Measurements from ENCODE around the gene IL17B.
A peak's percentile ranks its signal among the peaks of the same experiment; 100 is the strongest.

IL17B gene

GRCh38 chr5:149414405-149415065 is 35.4 kb upstream of the IL17B start:
- DNase-seq, result no peak

DNA sequence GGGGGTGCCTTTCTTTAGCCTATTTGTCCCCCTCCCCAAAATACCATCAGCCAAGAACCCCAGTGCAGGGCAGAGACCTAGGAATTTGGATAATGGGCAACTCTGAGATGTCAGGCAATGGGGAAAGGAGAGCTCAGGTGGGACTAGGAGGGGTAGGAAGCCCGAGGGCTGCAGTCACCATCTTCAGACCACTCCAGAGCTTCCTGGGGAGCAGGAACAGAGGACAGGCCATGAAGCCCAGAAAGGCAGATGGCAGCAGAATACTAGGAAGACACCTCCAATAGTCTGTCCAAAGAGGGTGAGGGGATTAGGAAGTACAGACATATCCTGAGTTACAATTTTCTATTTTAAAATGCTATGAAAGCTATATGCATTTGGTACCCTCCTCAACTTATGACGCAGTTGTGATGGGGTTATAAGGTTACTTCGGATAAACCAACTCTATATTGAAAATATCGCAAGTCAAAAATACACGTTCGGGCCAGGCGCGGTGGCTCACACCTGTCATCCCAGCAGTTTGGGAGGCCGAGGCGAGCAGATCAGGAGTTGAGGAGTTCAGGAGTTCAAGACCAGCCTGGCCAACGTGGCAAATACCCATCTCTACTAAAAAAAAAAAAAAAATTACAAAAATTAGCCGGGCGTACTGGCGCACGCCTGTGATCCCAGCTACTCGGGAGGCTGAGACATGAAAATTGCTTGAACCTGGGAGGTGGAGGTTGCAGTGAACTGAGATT is 34.6 kb upstream of the IL17B start:
- DNase-seq, result no peak

DNA sequence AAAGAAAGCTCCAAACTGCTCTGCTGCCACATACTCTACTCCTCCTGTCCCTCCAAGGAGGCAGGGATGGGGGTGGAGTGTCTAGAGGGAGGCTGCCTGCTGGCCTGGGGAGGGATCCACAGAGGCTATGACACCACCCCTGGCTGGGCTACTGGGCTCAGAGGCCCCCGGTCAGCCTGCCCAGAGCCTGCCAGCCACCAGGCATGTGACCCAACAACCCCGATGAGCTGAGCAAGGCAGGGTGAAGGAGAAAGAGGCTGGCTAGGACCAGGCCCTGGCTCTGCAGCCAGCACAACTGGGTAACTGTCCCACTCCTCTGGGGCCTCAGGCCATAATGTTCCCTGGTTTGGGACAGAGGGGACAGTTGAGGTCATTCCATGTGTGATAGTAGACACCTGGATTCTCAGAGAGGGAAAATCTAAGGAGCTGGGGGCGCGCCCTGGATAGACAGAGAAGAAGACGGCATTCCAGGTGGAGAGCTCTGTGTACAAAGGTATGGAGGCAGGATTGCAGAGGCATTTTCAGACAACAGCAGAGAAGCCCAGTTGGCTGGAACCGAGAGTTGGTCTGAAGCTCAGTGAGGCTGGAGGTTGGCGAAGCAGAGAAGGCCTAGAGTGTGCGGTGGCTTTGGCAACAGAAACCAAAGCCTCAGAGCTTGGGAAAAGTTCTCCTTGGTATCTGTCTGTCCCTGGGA is 33.8 kb upstream of the IL17B start:
- DNase-seq, result no peak

DNA sequence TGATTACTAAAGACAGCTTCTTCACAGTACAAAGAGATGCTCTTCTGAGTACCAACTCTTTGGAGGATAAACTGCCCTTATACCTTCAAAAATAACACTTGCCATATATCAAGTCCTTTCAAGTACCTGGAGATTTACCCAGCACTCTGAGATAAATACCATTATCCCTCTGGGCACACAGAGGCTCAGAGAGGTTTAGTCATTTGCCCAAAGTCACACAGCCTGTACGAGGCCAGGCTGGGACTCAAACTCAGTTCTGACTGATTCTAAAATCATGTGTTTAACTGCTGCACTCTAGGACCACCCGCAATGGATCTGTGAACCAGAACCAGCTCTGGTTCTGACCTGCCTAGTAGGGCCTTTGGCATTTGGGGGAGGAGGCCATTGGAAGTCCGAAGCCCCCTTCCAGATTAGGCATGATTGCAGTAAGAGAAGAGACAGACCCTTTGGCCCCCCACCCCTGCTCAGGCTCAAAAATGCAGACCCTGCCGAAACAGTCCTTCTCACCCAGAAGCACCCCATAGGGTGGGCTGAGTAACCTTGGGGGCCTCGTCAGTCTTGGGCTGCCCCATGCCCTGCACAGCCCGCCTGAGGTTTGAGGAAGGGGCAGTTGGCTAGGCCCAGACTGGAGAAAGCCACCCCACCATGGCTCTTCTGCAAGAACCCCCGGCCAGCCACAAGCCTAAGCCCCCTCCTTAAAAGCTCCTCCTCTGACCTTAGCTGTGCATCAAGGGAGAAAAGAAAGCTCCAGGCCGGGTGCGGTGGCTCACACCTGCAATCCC is 32.8 kb upstream of the IL17B start:
- DNase-seq, result no peak

GRCh38 chr5:149410721-149411432 is 31.8 kb upstream of the IL17B start:
- DNase-seq, result no peak

- DNase-seq, result no peak
Measured at GRCh38 chr5:149410071-149410470, 31.0 kb upstream of the IL17B start.

DNA sequence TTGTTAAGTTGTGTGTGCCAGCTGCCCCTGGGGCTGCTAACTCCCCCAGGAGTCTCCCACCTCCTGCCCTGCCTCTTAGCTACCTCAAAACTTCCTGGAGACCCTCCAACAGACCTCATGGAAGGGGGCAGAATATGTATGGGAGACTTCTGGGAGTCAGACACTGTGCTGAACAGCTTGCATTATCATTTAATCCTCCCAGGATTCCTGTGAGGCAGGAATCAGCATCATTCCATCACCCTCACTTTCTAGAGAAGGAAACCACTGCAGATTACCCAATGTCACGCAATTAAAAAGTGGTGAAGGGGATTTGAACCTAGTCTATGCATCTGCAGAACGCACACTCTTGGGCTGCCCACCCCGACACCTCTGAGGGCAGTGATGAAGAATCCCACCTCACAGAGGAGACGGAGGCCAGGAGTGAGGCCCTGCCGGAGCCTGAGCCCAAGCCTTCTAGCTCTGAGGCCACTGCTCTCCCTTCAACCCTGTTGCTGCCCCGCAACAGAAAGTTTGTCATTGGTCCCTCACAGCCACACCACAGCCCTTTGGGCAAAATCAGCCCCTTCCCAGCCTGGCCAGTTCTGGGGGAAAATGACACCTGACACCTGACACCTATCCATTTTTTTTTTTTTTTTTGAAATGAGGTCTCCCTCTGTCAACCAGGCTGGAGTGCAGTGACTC is 30.3 kb upstream of the IL17B start:
- DNase-seq, result no peak

GRCh38 chr5:149408252-149409099 is 29.4 kb upstream of the IL17B start:
- no peak for DNase-seq

GRCh38 chr5:149407323-149408251 is 28.5 kb upstream of the IL17B start:
- no peak for DNase-seq

DNA sequence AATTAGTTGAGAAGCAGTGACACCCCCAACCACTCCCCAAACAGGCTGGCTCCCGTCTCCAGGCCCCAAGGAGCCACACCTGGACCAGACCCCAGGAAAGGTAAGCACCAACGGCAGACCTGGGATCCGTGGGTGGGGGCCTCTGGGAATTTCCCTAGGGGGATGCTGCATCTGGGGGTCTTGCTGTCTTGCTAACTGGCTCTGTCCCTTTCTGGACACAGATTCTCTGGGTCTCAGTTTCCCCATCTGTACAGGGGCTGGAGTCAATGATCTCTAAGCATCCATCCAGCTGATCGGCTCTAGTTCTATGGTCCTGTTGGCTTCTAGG is 27.9 kb upstream of the IL17B start:
- DNase-seq, result no peak

DNA sequence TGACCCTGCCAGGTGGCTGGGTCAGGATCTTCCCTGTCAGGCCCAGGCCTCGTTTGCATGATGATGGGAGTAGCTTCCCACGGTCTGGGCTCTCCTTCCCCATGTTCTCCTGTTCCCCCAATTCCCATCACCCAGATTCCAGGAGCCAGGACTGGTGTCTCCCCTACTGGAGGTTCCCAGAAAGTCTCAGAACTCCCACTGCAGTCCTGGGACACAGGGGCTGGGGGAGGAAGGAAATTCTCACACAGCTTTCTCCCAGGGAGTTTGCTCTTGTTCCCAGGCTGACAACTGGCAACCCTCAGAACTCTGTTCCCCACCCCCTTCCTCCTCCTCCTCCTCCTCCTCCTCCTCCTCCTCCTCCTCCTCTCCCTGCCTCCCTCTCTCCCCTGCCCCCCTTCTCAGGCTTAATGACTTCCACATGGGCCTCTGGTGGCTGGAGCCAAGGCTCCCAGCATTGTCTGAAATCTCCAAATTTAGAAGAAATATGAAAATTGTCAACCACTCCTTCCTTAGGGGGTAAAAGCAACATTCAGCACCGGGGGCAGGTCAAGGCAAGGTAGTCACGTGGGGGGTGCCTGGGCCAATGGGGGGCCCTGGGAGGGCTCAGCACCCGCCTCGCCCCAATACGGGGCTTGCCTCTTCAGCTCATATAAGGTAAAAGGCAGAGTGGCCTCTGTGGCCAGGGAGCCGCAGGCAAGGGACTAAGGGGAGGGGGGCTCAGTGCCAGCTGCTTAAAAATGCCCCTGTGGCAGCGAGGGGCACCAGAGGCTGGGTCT is 27.3 kb upstream of the IL17B start:
- peak; percentile 75 for DNase-seq

GRCh38 chr5:149405550-149406202 is 26.6 kb upstream of the IL17B start:
- DNase-seq, result no peak

GRCh38 chr5:149404746-149405549 is 25.9 kb upstream of the IL17B start:
- DNase-seq, result no peak

GRCh38 chr5:149403923-149404745 is 25.0 kb upstream of the IL17B start:
- DNase-seq, result no peak

- DNase-seq, result no peak
Measured at GRCh38 chr5:149402291-149402690, 23.2 kb upstream of the IL17B start.

DNA sequence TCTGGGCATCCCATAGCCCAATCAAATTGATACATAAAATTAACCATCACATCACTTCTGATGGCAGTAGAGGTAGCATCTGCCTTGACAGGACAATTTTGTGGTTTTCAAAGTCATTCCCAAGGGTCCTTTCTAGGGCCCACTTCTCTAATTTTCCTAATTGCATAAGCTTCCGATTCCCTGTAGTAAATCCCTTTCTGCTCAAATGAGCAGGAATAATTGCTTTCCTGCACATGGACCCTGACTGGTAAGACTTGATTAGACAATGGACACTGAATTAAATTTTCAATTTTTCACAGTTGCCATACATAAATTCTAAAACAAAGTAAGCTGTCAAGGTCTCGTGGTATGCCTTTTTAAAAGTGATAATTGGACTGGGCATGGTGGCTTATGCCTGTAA is 22.0 kb upstream of the IL17B start:
- peak; percentile 63 for DNase-seq

DNA sequence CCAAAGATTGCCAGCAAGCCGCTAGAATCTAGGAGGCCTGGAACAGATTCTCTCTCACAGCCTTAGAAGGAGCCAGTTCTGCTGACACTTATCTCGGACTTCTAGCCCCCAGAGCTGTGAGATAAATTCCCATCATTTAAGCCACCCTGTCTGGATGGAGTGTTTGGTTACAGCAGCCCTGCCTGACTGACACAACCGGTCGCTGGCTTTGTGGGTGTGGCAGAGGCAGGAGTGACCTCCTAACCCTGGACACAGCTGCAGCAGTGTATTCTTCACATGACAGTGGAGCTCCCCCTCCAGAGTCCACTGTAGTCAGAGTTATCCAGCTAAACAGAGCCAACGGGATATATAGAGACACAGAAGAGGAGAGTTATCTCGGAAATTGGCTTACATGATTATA is 21.2 kb upstream of the IL17B start:
- peak; percentile 41 for DNase-seq

All from eye (tissue), 1 donor.